Measurements from ENCODE around the gene PLLP. TPM values are rescaled to one million over a fixed set of nuclear protein-coding genes. Genes with fewer than 3 reads are reported as not detected.

Gene PLLP
- total and polyA plus RNA-seq, 9 of the 15 experiments (the other 6 are each of a cell fraction or from before 2014, with no cell fraction given), result 0.09 to 0.96 (median 0.27) TPM

- TF ChIP-seq ATF6 (CRISPR knock-in tag; IDR thresholded peaks at IDR 0.05) (no peak; the same call in 1 of the 2 replicates), MTA2 (IDR thresholded peaks at IDR 0.05; ENCODE audit: low read depth) (no peak), ELK3 (CRISPR knock-in tag; IDR thresholded peaks at IDR 0.05) (no peak), AFF1 (IDR thresholded peaks at IDR 0.05; ENCODE audit: low read depth in 1 of 2, partially characterized antibody in 2 of 2) (peak; percentile 36 to 72), ZNF551 (CRISPR knock-in tag; IDR thresholded peaks at IDR 0.05) (peak; percentile 57; the same call in 1 of the 2 replicates), BMI1 (IDR thresholded peaks at IDR 0.05; ENCODE audit: low read length) (no peak), POLR2A (conservative IDR thresholded peaks at IDR 0.05) (no peak), BCL6 (CRISPR knock-in tag; IDR thresholded peaks at IDR 0.05) (no peak), FOSL1 (tag; conservative IDR thresholded peaks at IDR 0.05) (0 out of 2 replicates have a peak, but pooled peaks have one; percentile 59), CSDE1 (IDR thresholded peaks at IDR 0.05) (peak in 1 of 2 experiments; percentile 70; a peak in 1 of 4 replicates), ZEB2 (IDR thresholded peaks at IDR 0.05) (peak; percentile 58), SOX6 (IDR thresholded peaks at IDR 0.05) (no peak; the same call in 1 of the 2 replicates), SMARCE1 (IDR thresholded peaks at IDR 0.05) (0 out of 2 replicates have a peak, but pooled peaks have one; percentile 14), CBX3 (IDR thresholded peaks at IDR 0.05; ENCODE audit: borderline replicate concordance in 1 of 2, low read length in 2 of 2) (0 out of 3 replicates have a peak, but pooled peaks of 1 of the 2 experiments have one; percentile 8), KLF6 (CRISPR knock-in tag; IDR thresholded peaks at IDR 0.05; ENCODE audit: borderline replicate concordance) (no peak)
These were observed 15.4 kb upstream of the PLLP start (continued) for GRCh38 chr16:57299719-57300386.

All from K562 (cell line).